IMR-90 (cell line): ENCODE results near the gene EYS. TPM values are rescaled to one million over a fixed set of nuclear protein-coding genes. Genes with fewer than 3 reads are reported as not detected.

Experiments used
- ATAC-seq: fragments of 200-7000 bp; cut with Tn5 transposase; 2 replicates; pipeline ENCODE4 v1.9.1; 2020; ENCODE audit warnings: low read depth, mild to moderate bottlenecking, moderate library complexity
- BruUV-seq: library from RNA; stranded (reverse); fragments of 400-500 nt; replicated peaks from 2 replicates; lab custom pipeline; 2021; lab: Mats Ljungman, UMichigan
- CTCF ChIA-PET: fragments of 300-600 bp; formaldehyde crosslinking; extraction: SDS; loops from one replicate; lab custom pipeline; 2021; ENCODE audit warnings: antibody characterized with exemption; lab: Yijun Ruan, JAX
- POLR2A ChIA-PET: fragments of 300-600 bp; sonication (Branson Sonifier 250); formaldehyde crosslinking; loops from one replicate; lab custom pipeline; 2022; ENCODE audit warnings: antibody characterized with exemption; ENCODE audit not compliant: unreplicated experiment; lab: Charles Lee
- DNase-seq: peaks from one replicate; pipeline ENCODE4 v3.0.0; 2013
- H2AFZ ChIP-seq: replicated peaks from 2 replicates; pipeline ENCODE3; 2013; ENCODE audit warnings: low read length, mild to moderate bottlenecking; ENCODE audit not compliant: poor library complexity
- H2AK5ac ChIP-seq: 2 replicates; pipeline ENCODE4 v1.6.1; 2013; ENCODE audit warnings: low read depth, low read length, inconsistent platforms
- H2AK9ac ChIP-seq: replicated peaks from 2 replicates; pipeline ENCODE3; 2013; ENCODE audit warnings: mild to moderate bottlenecking, low read depth, low read length, moderate library complexity; ENCODE audit not compliant: poor library complexity
- H2BK120ac ChIP-seq: 2 replicates; pipeline ENCODE4 v1.6.1; 2013; ENCODE audit warnings: low read depth, low read length, inconsistent platforms
- H2BK15ac ChIP-seq: 3 replicates; pipeline ENCODE4 v1.6.1; 2013; ENCODE audit warnings: low read depth, low read length, inconsistent platforms
- H2BK20ac ChIP-seq: 2 replicates; pipeline ENCODE4 v1.6.1; 2013; ENCODE audit warnings: low read depth, mild to moderate bottlenecking, inconsistent platforms, low read length, moderate library complexity
- H2BK5ac ChIP-seq: 2 replicates; pipeline ENCODE4 v1.6.1; 2013; ENCODE audit warnings: mild to moderate bottlenecking, low read depth, low read length, inconsistent platforms; ENCODE audit not compliant: poor library complexity, severe bottlenecking
- H3K14ac ChIP-seq: replicated peaks from 2 replicates; pipeline ENCODE4 v1.6.1; 2013; ENCODE audit warnings: low read depth, low read length, inconsistent platforms
- H3K18ac ChIP-seq: 2 replicates; pipeline ENCODE4 v1.6.1; 2013; ENCODE audit warnings: low read depth, low read length, control low read depth
- H3K23ac ChIP-seq: 2 replicates; pipeline ENCODE4 v1.6.1; 2013; ENCODE audit warnings: low read depth, low read length, inconsistent platforms
- H3K27ac ChIP-seq: 2 replicates; pipeline ENCODE4 v1.5.1; 2013; ENCODE audit warnings: mild to moderate bottlenecking, control low read depth, low read length; ENCODE audit not compliant: insufficient read depth
- H3K27me3 ChIP-seq: 2 replicates; pipeline ENCODE4 v1.6.1; 2013; ENCODE audit warnings: low read length; ENCODE audit not compliant: control insufficient read depth, insufficient read depth
- H3K36me3 ChIP-seq: 2 replicates; pipeline ENCODE4 v1.6.1; 2013; ENCODE audit warnings: low read length, mixed read lengths; ENCODE audit not compliant: control insufficient read depth, insufficient read depth
- H3K4ac ChIP-seq: 2 replicates; pipeline ENCODE4 v1.6.1; 2013; ENCODE audit warnings: low read depth, low read length, inconsistent platforms
- H3K4me1 ChIP-seq: 2 replicates; pipeline ENCODE4 v1.6.1; 2013; ENCODE audit warnings: low read length, mixed read lengths; ENCODE audit not compliant: control insufficient read depth, insufficient read depth
- H3K4me2 ChIP-seq: 2 replicates; pipeline ENCODE4 v1.6.1; 2013; ENCODE audit warnings: low read depth, mild to moderate bottlenecking, control low read depth, low read length, moderate library complexity
- H3K4me3 ChIP-seq: 2 replicates; pipeline ENCODE4 v1.5.1; 2013; ENCODE audit warnings: low read depth, mild to moderate bottlenecking, control low read depth, low read length, moderate library complexity; ENCODE audit not compliant: insufficient read depth
- H3K56ac ChIP-seq: 2 replicates; pipeline ENCODE4 v1.6.1; 2013; ENCODE audit warnings: low read length, inconsistent platforms; ENCODE audit not compliant: insufficient read depth; ENCODE audit errors: extremely low read depth
- H3K79me1 ChIP-seq, 2 experiments: 2 replicates each; pipeline ENCODE4 v1.6.1; 2013; ENCODE audit warnings: low read length in 2 of 2, inconsistent platforms in 1 of 2, low read depth in 1 of 2
- H3K9ac ChIP-seq: 2 replicates; pipeline ENCODE4 v1.6.1; 2013; ENCODE audit warnings: low read depth, low read length, control low read depth
- H3K9me1 ChIP-seq: 2 replicates; pipeline ENCODE4 v1.6.1; 2013; ENCODE audit warnings: low read length, inconsistent platforms; ENCODE audit not compliant: insufficient read depth
- H3K9me3 ChIP-seq: 2 replicates; pipeline ENCODE4 v1.6.1; 2013; ENCODE audit warnings: low read length; ENCODE audit not compliant: control insufficient read depth, insufficient read depth
- H4K20me1 ChIP-seq: 2 replicates; pipeline ENCODE4 v1.6.1; 2013; ENCODE audit warnings: low read length, inconsistent platforms; ENCODE audit not compliant: insufficient read depth
- H4K5ac ChIP-seq: 2 replicates; pipeline ENCODE4 v1.6.1; 2013; ENCODE audit warnings: mild to moderate bottlenecking, low read depth, low read length, control low read depth
- H4K8ac ChIP-seq, 2 experiments: 2 replicates each; pipeline ENCODE4 v1.6.1; 2013; ENCODE audit warnings: low read depth in 2 of 2, low read length in 2 of 2, control low read depth in 1 of 2, inconsistent platforms in 1 of 2
- H4K91ac ChIP-seq: 2 replicates; pipeline ENCODE4 v1.6.1; 2013; ENCODE audit warnings: low read depth, low read length, inconsistent platforms; ENCODE audit not compliant: insufficient read depth
- BHLHE40 ChIP-seq: fragments of 150-350 bp; IDR thresholded peaks from 2 replicates; pipeline ENCODE4 v1.6.1; 2016; ENCODE audit warnings: mild to moderate bottlenecking, low read depth, low read length
- CEBPB ChIP-seq: IDR thresholded peaks from 2 replicates; pipeline ENCODE4 v1.6.1; 2012; ENCODE audit warnings: low read depth, low read length, improper control_type of control experiment
- CHD1 ChIP-seq: IDR thresholded peaks from 2 replicates; pipeline ENCODE4 v1.6.1; 2012; ENCODE audit warnings: low read depth, low read length, improper control_type of control experiment
- FOS ChIP-seq: fragments of 150-350 bp; IDR thresholded peaks from 2 replicates; pipeline ENCODE4 v1.6.1; 2016; ENCODE audit warnings: low read depth, low read length
- MAFK ChIP-seq: IDR thresholded peaks from 2 replicates; pipeline ENCODE4 v1.6.1; 2012; ENCODE audit warnings: low read depth, low read length, improper control_type of control experiment
- MAZ ChIP-seq: IDR thresholded peaks from 2 replicates; pipeline ENCODE4 v1.6.1; 2012; ENCODE audit warnings: low read depth, mild to moderate bottlenecking, low read length, improper control_type of control experiment, moderate library complexity, borderline replicate concordance
- MXI1 ChIP-seq: IDR thresholded peaks from 2 replicates; pipeline ENCODE4 v1.6.1; 2012; ENCODE audit warnings: low read depth, mild to moderate bottlenecking, low read length, moderate library complexity, borderline replicate concordance
- NFE2L2 ChIP-seq: fragments of 150-350 bp; IDR thresholded peaks from 2 replicates; pipeline ENCODE4 v1.6.1; 2016; ENCODE audit warnings: low read depth, mild to moderate bottlenecking, low read length
- POLR2A ChIP-seq: IDR thresholded peaks from 2 replicates; pipeline ENCODE4 v1.6.1; 2012; ENCODE audit warnings: mild to moderate bottlenecking, low read depth, low read length
- RAD21 ChIP-seq: IDR thresholded peaks from 2 replicates; pipeline ENCODE4 v1.6.1; 2012; ENCODE audit warnings: low read length, improper control_type of control experiment
- RCOR1 ChIP-seq: IDR thresholded peaks from 2 replicates; pipeline ENCODE4 v1.6.1; 2012; ENCODE audit warnings: mild to moderate bottlenecking, low read length, improper control_type of control experiment; ENCODE audit not compliant: insufficient replicate concordance
- RFX5 ChIP-seq: IDR thresholded peaks from 2 replicates; pipeline ENCODE4 v1.8.0; 2012; ENCODE audit warnings: low read depth, mild to moderate bottlenecking, low read length, moderate library complexity
- SMC3 ChIP-seq: fragments of 150-350 bp; IDR thresholded peaks from 2 replicates; pipeline ENCODE4 v1.6.1; 2016; ENCODE audit warnings: low read depth, mild to moderate bottlenecking, antibody characterized with exemption, low read length, moderate library complexity
- WGBS, 2 experiments: methylation state at CpG; one replicate each; pipeline versions ENCODE4 v1.1.5 to v1.1.7; 2013; ENCODE audit warnings: missing lambda C conversion rate in 2 of 2; ENCODE audit not compliant: insufficient read length in 1 of 2; ENCODE audit errors: extremely low coverage in 2 of 2; 5-methylcytosine and 5-hydroxymethylcytosine counted together
- dilution Hi-C: fragments of 300-500 bp; cut with HindIII; formaldehyde crosslinking; loops from one replicate; pipeline ENCODE4 v1.14.3; 2018; ENCODE audit warnings: low sequenced_read_pairs; ENCODE audit not compliant: unreplicated experiment
- in situ Hi-C: fragments of 300-500 bp; cut with MboI; formaldehyde crosslinking; loops from 3 replicates; pipeline ENCODE4 v1.14.3; 2019; ENCODE audit warnings: low sequenced_read_pairs, inconsistent platforms, mixed read lengths
- intact Hi-C: fragments of 100-400 bp; cut with micrococcal nuclease; formaldehyde crosslinking; loops from 2 replicates; pipeline ENCODE4 v1.10.0; 2022
- polyA plus RNA-seq, 3 experiments: library from polyadenylated mRNA; depleted of rRNA; stranded (reverse); fragments of >200 nt; gene quantifications; 2 replicates each; pipeline ENCODE4 v1.2.3, GENCODE V29; 2012; ENCODE audit warnings: low replicate concordance in 1 of 3
- total RNA-seq: library from RNA; depleted of rRNA; stranded (reverse); fragments of >200 nt; gene quantifications from 2 replicates; pipeline ENCODE4 v1.2.3, GENCODE V29; 2012
- TF ChIP-seq, protein P1 (sequence below): fragments of 150-350 bp; IDR thresholded peaks from 2 replicates; pipeline ENCODE4 v1.6.1; 2017; ENCODE audit warnings: mild to moderate bottlenecking, antibody characterized with exemption, low read length, low read depth
- TF ChIP-seq, protein P2 (sequence below): conservative IDR thresholded peaks from 2 replicates; pipeline ENCODE4 v1.5.1; 2012; ENCODE audit warnings: mild to moderate bottlenecking, low read depth, low read length, improper control_type of control experiment
- TF ChIP-seq, protein P3 (sequence below): fragments of 150-350 bp; IDR thresholded peaks from 2 replicates; pipeline ENCODE4 v1.6.1; 2016; ENCODE audit warnings: low read depth, mild to moderate bottlenecking, low read length, moderate library complexity, borderline replicate concordance

The EYS gene
- total and polyA plus RNA-seq, 2 of the 4 experiments (the other 2 are of a cell fraction): under 0.01 TPM; not detected in 1

DNA sequence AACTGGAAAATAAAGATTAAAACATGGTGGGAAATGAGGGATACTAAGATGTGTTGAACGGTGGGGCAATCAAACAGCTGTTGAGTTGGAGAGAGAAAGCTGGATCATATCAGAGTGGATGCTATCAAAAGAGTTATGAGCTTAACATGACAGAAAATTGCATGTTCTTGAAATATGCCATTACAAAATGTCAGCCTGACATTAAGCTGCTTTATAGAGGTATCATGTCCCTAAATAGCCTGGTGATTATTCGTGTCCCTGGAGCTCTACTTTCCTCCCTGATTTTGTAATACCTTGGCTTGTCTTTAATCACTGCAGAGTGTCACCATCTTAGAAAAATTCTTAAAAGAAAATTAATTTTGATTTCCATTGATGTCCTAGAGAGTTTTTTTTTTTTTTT is 1848.3 kb downstream of the EYS start:
- H4K5ac ChIP-seq: no peak overlapping the region
- intact Hi-C loops (no loop called here), dilution Hi-C loops (no loop called here), in situ Hi-C loops (no loop called here)
- H2BK15ac ChIP-seq: no peak overlapping the region
- H4K91ac ChIP-seq: no peak overlapping the region
- WGBS, 2 experiments: no CpG with 5 or more reads among the region's 2 CpGs
- ChIA-PET POLR2A (no interaction called here), CTCF (no interaction called here)
- no peaks in the 10 kb centered on the region for H4K20me1 ChIP-seq
- no peaks in the 10 kb centered on the region for H3K9me3 ChIP-seq
- H3K9me1 ChIP-seq: no peaks in the 10 kb centered on the region
- no peaks in the 10 kb centered on the region for H3K79me1 ChIP-seq
- DNase-seq (no peak), ATAC-seq (no peak)
- no peak overlapping the region for H3K14ac ChIP-seq
- no peaks in the 10 kb centered on the region for H3K36me3 ChIP-seq
- TF ChIP-seq MXI1 (no peak), MAFK (no peak), POLR2A (no peak), BHLHE40 (no peak), SMC3 (no peak), RCOR1 (no peak), FOS (no peak), NFE2L2 (no peak), RFX5 (no peak), CEBPB (no peak), CHD1 (no peak), RAD21 (no peak), MAZ (no peak)
- TF ChIP-seq, protein P1, sequence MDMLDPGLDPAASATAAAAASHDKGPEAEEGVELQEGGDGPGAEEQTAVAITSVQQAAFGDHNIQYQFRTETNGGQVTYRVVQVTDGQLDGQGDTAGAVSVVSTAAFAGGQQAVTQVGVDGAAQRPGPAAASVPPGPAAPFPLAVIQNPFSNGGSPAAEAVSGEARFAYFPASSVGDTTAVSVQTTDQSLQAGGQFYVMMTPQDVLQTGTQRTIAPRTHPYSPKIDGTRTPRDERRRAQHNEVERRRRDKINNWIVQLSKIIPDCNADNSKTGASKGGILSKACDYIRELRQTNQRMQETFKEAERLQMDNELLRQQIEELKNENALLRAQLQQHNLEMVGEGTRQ: no peak
- TF ChIP-seq, protein P2, sequence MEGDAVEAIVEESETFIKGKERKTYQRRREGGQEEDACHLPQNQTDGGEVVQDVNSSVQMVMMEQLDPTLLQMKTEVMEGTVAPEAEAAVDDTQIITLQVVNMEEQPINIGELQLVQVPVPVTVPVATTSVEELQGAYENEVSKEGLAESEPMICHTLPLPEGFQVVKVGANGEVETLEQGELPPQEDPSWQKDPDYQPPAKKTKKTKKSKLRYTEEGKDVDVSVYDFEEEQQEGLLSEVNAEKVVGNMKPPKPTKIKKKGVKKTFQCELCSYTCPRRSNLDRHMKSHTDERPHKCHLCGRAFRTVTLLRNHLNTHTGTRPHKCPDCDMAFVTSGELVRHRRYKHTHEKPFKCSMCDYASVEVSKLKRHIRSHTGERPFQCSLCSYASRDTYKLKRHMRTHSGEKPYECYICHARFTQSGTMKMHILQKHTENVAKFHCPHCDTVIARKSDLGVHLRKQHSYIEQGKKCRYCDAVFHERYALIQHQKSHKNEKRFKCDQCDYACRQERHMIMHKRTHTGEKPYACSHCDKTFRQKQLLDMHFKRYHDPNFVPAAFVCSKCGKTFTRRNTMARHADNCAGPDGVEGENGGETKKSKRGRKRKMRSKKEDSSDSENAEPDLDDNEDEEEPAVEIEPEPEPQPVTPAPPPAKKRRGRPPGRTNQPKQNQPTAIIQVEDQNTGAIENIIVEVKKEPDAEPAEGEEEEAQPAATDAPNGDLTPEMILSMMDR: no peak
- TF ChIP-seq, protein P3, sequence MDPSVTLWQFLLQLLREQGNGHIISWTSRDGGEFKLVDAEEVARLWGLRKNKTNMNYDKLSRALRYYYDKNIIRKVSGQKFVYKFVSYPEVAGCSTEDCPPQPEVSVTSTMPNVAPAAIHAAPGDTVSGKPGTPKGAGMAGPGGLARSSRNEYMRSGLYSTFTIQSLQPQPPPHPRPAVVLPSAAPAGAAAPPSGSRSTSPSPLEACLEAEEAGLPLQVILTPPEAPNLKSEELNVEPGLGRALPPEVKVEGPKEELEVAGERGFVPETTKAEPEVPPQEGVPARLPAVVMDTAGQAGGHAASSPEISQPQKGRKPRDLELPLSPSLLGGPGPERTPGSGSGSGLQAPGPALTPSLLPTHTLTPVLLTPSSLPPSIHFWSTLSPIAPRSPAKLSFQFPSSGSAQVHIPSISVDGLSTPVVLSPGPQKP: no peak
- H3K18ac ChIP-seq: peak overlapping the region; percentile 24; the same call in 1 of the 2 replicates
- no peak overlapping the region for H2AFZ ChIP-seq
- H3K4me1 ChIP-seq: peaks cover 6% of the 10 kb centered on the region
- H2BK20ac ChIP-seq: no peak overlapping the region
- H3K27me3 ChIP-seq: no peaks in the 10 kb centered on the region
- no peak overlapping the region for H2BK5ac ChIP-seq
- no peak overlapping the region for H3K23ac ChIP-seq
- no peak overlapping the region for H2BK120ac ChIP-seq
- BruUV-seq: no TSS peak
- H3K4me3 ChIP-seq: no peak overlapping the region
- H3K27ac ChIP-seq: no peak overlapping the region
- no peak overlapping the region for H2AK9ac ChIP-seq
- H3K4me2 ChIP-seq: no peak overlapping the region
- no peak overlapping the region for H2AK5ac ChIP-seq
- H3K56ac ChIP-seq: no peak overlapping the region
- no peak overlapping the region for H4K8ac ChIP-seq
- H3K4ac ChIP-seq: no peak overlapping the region
- H3K9ac ChIP-seq: no peak overlapping the region
